ENCODE results near the gene EFCAB8.
"Not testable (repeated sequence)": the region's sequence is repeated elsewhere in the genome, so short reads cannot be mapped to it uniquely, and the experiment has no call there.

EFCAB8 gene

GRCh38 chr20:32839982-32840285 is 18.8 kb upstream of the EFCAB8 start:
- no peak for DNase-seq (ENCODE audit: low read depth in 3 of 3, low spot score in 1 of 3)

GRCh38 chr20:32841174-32841573 is 17.5 kb upstream of the EFCAB8 start:
- no peak for DNase-seq (ENCODE audit: low read depth in 3 of 3, low spot score in 1 of 3)

GRCh38 chr20:32841632-32842031 is 17.1 kb upstream of the EFCAB8 start:
- DNase-seq (ENCODE audit: low read depth in 3 of 3, low spot score in 1 of 3), result no peak

- no peak for DNase-seq (ENCODE audit: low read depth in 3 of 3, low spot score in 1 of 3)
Measured at GRCh38 chr20:32842688-32843524, 15.8 kb upstream of the EFCAB8 start.

GRCh38 chr20:32845786-32846185 is 12.9 kb upstream of the EFCAB8 start:
- no peak for DNase-seq (ENCODE audit: low read depth in 3 of 3, low spot score in 1 of 3)

GRCh38 chr20:32846852-32847251 is 11.9 kb upstream of the EFCAB8 start:
- no peak for DNase-seq (ENCODE audit: low read depth in 3 of 3, low spot score in 1 of 3)

GRCh38 chr20:32847964-32848363 is 10.8 kb upstream of the EFCAB8 start:
- DNase-seq (ENCODE audit: low read depth in 3 of 3, low spot score in 1 of 3), result no peak

- DNase-seq (ENCODE audit: low read depth in 3 of 3, low spot score in 1 of 3), result no peak
Measured at GRCh38 chr20:32848846-32849245, 9.9 kb upstream of the EFCAB8 start.

GRCh38 chr20:32849577-32849976 is 9.1 kb upstream of the EFCAB8 start:
- DNase-seq (ENCODE audit: low read depth in 3 of 3, low spot score in 1 of 3), result no peak

GRCh38 chr20:32855387-32855786 is 3.3 kb upstream of the EFCAB8 start:
- no peak for DNase-seq (ENCODE audit: low read depth in 3 of 3, low spot score in 1 of 3)

GRCh38 chr20:32858189-32858588 is 534 bp upstream of the EFCAB8 start:
- no peak for DNase-seq (ENCODE audit: low read depth in 3 of 3, low spot score in 1 of 3)

- DNase-seq (ENCODE audit: low read depth in 3 of 3, low spot score in 1 of 3), result no peak
Measured at GRCh38 chr20:32861446-32861845, 2.7 kb downstream of the EFCAB8 start.

- DNase-seq (ENCODE audit: low read depth in 3 of 3, low spot score in 1 of 3), result no peak
Measured at GRCh38 chr20:32869562-32869961, 10.8 kb downstream of the EFCAB8 start.

- not testable (repeated sequence) for DNase-seq (ENCODE audit: low read depth in 3 of 3, low spot score in 1 of 3)
Measured at GRCh38 chr20:32870526-32870925, 11.8 kb downstream of the EFCAB8 start.

GRCh38 chr20:32870985-32871384 is 12.3 kb downstream of the EFCAB8 start:
- DNase-seq (ENCODE audit: low read depth in 3 of 3, low spot score in 1 of 3), result no peak

- no peak for DNase-seq (ENCODE audit: low read depth in 3 of 3, low spot score in 1 of 3)
Measured at GRCh38 chr20:32871627-32872160, 13.0 kb downstream of the EFCAB8 start.

- no peak for DNase-seq (ENCODE audit: low read depth in 3 of 3, low spot score in 1 of 3)
Measured at GRCh38 chr20:32872266-32872665, 13.5 kb downstream of the EFCAB8 start.

- no peak for DNase-seq (ENCODE audit: low read depth in 3 of 3, low spot score in 1 of 3)
Measured at GRCh38 chr20:32875673-32876072, 16.9 kb downstream of the EFCAB8 start.

GRCh38 chr20:32877507-32877906 is 18.8 kb downstream of the EFCAB8 start:
- DNase-seq (ENCODE audit: low read depth in 3 of 3, low spot score in 1 of 3), result no peak

- no peak for DNase-seq (ENCODE audit: low read depth in 3 of 3, low spot score in 1 of 3)
Measured at GRCh38 chr20:32878820-32879219, 20.1 kb downstream of the EFCAB8 start.

- no peak for DNase-seq (ENCODE audit: low read depth in 3 of 3, low spot score in 1 of 3)
Measured at GRCh38 chr20:32879538-32879937, 20.8 kb downstream of the EFCAB8 start.

GRCh38 chr20:32880635-32881034 is 21.9 kb downstream of the EFCAB8 start:
- no peak for DNase-seq (ENCODE audit: low read depth in 3 of 3, low spot score in 1 of 3)

- DNase-seq (ENCODE audit: low read depth in 3 of 3, low spot score in 1 of 3), result no peak
Measured at GRCh38 chr20:32883081-32883480, 24.4 kb downstream of the EFCAB8 start.

Measured in stimulated activated CD4-positive, alpha-beta T cell treated with anti-CD3 and anti-CD28 coated beads, TNF-alpha, amount 100 ng/mL, for 1 hour (primary cell).